Measurements from ENCODE around the gene JAML.
A peak's percentile ranks its signal among the peaks of the same experiment; 100 is the strongest.

JAML gene, protein sequence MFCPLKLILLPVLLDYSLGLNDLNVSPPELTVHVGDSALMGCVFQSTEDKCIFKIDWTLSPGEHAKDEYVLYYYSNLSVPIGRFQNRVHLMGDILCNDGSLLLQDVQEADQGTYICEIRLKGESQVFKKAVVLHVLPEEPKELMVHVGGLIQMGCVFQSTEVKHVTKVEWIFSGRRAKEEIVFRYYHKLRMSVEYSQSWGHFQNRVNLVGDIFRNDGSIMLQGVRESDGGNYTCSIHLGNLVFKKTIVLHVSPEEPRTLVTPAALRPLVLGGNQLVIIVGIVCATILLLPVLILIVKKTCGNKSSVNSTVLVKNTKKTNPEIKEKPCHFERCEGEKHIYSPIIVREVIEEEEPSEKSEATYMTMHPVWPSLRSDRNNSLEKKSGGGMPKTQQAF

DNA sequence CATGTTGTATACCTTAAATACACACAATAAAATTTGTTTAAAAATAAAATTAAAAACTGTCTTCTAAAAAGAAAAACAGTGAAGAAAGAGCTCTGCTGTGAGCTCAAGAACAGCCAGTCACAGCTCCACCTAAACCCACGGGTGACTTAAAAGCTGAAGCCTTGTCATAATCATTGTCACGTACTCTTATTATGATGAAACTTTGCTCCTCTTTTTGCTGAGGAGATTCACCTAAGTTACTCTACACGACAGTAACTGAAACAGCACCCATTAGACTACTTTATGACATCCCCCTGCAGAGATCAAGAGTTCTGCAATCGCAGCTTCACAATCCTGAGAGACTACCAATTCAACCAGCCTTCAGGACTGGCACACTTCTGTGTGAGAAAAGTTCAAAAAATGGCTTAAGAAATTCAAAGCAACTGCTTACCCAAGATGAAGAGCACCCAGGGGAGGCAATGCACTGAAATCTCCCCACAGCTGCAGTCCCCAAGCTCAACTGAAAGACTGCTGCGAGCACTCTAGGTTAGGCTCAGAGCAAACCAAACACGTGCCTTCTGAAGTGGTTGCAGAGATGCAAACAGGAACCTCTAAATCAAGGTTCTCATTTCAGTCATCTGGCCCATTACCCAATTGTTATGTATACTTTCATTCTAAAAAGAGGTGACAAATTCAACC lies at the start of gene JAML:
TSS of gene JAML (minus strand) at position 501 of the 678 bp plus-strand sequence. CDS start 10,145 bp downstream, outside the sequence.
- no peak for DNase-seq (ENCODE audit: low read depth in 2 of 2, low spot score in 1 of 2)

DNA sequence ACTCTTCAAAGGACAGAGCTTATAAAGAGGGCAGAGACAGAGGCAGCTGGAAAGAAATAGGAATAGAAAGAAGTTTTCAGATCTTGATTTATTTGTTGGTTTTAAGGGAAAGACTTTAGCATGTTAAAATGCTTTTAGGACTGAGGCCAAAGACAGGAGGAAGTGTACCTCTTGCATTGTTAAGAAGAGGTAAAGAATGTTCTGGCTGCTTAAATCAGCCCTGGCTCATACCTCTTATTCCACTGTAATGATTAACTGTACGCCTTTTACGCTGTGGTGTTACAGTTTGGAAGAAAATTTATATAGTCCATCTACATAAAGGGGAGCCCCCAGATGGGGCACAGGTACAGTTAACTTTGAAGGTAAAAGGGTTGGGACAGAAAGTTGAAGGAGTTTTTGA lies 49.4 kb upstream of the JAML start:
- no peak for DNase-seq (ENCODE audit: low read depth in 2 of 2, low spot score in 1 of 2)

DNA sequence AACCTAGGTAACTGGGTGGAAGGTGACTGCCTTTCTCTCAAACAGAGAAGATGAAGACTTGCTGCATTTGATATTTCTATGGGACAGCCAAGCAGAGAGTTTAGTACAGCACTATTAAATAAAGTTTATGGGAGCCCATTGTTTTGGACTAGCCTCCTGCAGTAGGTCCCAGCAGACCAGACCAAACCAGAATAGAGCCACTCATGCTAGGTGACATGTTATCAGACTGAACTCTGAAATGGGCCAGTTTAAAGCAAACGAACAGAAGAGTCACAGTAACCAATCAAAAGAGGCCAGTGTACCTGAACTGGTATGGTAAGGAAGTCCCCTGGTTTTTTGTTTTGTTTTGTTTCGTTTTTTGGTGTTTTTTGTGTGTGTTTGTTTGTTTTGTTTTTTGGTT lies 47.2 kb upstream of the JAML start:
- DNase-seq (ENCODE audit: low read depth in 2 of 2, low spot score in 1 of 2) = no peak

DNA sequence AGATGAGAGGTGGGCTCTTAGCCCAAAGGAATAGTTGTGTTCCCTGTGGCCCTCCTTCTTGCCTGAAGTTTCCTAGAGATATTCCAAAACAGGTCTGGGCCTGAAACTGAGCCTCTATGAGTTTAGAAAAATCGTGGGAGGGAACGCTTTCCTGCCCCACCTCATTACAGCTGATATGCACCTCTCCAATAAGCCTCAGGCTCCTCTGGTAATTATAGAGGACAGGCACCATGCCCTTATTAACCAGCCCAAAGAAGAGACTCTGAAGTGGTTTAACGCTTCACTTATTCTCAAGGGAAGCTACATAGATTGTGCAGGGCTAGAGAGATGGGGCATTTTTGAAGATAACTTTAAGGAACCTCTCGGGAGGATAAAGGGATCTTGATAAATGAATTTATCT lies 42.7 kb upstream of the JAML start:
- no peak for DNase-seq (ENCODE audit: low read depth in 2 of 2, low spot score in 1 of 2)

DNA sequence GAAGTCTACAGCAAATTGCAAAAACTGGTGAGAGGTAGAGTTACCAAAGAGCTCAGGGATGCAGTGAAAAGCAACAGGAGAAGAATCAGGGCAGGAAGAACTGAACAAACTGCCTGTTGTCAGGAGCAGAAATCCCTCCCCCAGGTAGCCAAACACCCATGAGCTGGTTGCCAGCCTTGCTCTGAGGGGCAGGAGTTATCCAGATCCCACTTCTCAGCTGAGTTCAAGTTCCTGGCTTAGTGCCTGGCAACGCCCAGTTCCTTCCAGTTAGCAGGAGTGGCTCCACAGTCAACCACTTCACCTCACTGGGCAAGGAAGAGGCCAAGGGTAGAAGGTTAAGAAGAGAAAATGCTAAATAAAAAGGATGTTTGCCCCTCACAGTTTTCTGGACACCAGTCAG lies 41.1 kb upstream of the JAML start:
- no peak for DNase-seq (ENCODE audit: low read depth in 2 of 2, low spot score in 1 of 2)

DNA sequence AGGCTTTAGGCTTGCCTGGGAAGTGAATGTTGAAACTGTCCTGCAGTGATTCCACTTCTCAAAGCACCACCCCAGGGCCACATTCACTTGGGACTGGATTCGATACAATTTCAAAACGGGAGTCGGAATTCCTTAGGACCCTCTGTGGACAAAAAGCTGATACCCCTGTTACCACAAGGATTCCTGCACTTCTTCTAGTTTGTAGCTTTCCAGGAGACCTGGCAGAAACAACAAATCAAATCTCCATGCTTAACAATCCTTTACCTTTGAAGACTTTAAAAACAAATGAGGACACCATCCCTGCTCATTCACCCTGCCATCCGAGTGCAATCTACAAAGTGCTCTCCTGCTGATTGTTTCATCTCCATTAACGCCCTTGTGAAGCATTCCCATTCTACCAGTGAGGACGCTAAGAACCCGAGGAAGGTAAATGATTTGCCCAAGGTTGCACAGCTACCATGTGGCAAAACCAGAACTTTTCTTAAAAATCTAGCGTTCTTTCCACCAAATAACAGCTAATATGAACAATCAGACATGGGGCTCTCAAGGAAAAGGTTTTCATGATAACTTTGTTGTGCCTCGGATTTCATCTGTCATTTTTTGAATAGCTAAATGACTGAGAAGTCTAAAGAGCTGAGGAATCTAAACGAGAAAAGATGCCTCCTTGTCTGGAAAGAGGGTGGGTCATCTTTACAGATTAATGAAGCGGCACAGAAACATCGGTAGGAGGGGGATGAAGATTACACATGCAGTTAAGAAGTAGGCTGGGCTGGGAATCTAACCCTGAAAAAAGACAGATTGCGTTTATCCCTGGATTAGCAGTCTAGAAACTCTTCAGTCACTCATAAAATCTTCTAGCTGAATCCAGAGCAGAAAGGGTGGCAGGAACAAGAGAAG lies 40.0 kb upstream of the JAML start:
- no peak for DNase-seq (ENCODE audit: low read depth in 2 of 2, low spot score in 1 of 2)

DNA sequence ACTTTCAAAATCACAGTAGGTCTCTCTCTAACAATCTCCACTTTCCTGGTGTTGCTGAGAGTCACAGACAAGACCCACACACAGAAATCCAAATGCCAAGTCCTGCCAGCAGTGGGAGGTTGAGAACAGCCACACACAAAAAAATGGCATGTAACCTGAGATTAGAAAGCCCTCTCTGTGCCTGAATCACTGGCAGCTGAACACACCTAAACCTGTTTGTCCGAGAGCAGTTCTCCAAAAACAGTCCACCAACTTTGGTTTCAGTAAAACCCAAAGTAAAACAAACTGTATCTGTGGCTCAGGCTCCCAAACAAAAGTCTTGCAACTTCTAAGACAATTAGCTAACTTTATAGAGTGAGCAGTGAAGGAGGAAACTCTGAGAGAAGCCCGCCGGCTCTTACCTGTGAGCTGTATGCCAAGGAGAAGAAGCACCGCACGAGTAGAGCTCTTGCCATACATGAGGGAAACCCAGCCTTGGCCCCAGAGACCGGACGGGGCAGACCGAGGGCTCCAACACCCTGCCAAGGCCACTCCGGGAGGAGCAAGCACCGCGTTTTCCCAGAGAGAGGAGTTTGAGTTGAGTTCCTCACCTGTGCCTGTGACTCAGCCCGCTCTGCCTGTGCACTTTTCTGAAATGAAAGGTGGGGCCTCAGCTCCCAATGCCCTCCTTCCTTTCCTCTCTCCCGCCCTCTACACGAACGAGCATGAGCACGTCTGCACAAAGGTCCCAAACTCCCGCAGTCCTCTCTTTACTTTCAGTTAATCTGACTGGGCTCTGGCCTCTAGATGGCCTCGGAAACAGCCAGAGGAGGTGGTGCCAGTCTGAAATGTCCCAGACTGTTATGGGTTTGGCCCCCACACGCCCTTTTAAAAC lies 39.1 kb upstream of the JAML start, which contains the start of gene MPZL2:
TSS of gene MPZL2 (minus strand) at position 603 of the 874 bp plus-strand sequence. CDS start at position 459, 144 bp downstream.
- DNase-seq (ENCODE audit: low read depth in 2 of 2, low spot score in 1 of 2) = no peak

DNA sequence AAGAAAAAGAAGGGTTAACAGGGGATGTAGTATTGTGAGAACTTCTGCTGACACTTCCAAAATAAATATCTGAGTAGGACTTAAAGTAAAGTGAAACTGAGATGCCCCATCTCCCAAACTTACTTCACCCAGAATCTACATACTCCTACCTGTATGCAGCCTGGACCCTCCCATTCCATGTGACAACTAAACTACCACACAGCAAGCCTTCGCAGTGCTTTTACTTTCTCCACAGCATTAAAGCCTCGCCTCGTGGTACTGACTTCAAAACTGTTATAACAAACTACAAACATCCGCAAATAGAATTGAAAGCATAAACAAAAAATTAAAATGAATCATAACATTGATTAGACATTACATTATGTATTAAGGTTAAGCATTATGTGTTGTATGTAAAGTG lies 38.3 kb upstream of the JAML start:
- DNase-seq (ENCODE audit: low read depth in 2 of 2, low spot score in 1 of 2) = no peak

DNA sequence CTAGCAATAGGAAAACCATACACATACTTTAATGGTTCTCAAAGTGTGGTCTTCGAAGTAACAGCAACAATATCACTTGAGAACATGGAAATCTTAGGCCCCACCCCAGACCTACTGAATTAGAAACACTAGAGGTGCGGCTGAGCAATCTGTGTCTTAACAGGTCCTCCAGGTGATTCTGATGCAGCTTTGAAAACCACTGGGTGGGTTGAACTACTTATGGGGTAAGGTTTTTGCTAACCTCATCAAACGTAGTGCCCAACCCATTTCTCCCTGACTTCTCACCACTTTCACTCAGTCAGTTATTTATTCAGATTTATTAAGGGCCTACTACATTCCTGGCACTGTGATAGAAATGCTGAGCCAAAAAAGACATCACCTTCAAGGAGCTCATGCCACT lies 35.5 kb upstream of the JAML start:
- no peak for DNase-seq (ENCODE audit: low read depth in 2 of 2, low spot score in 1 of 2)

DNA sequence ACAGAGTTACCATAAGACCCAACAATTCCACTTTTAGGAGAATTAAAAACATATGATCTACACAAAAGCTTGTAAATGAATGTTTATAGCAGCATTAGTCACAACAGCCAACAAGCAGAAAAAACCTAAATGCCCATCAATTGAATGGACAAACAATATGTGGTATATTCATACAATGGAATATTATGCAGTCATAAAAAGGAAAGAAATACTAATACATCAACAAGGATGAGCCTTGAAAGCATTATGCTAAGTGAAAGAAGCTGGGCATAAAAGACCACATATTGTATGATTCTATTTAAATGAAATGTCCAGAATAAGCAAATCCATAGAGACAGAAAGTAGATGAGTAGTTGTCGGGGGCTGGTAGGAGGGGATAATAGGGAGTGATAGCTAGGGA lies 34.3 kb upstream of the JAML start:
- DNase-seq (ENCODE audit: low read depth in 2 of 2, low spot score in 1 of 2) = no peak

DNA sequence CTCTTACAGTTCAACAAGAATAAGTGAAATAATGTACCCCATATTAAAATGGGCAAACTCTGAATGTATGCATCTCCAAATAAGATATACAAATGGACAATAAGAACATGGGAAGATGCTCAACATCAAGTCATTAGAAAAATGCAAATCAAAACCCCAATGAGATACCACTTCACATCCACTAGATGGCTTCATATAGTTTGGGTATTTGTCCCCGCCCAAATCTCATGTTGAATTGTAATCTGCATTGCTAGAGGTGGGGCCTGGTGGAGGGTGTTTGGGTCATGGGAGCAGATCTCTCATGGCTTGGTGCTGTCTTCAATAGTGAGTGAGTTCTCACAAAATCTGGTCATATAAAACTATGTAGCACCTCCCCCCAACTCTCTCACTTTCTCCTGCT lies 33.6 kb upstream of the JAML start:
- no peak for DNase-seq (ENCODE audit: low read depth in 2 of 2, low spot score in 1 of 2)

DNA sequence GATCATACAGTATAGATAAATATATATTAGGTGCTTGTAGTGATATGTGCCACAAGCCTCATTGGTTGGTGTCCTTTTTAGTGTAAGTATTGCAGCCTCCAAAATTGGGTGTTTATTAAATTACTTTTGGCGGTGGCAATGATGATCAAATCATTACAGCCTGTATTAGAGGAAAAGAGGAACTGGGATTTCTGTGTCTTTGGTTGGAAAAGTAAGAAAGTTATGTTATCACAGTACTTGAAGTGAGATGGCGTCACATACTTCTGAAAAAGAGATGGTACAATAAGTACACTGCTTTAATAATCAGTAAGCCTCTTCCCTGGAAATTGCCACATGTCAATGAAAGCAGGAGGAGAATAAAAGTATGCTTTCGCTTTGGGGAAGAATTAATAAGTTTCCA lies 27.9 kb upstream of the JAML start:
- DNase-seq (ENCODE audit: low read depth in 2 of 2, low spot score in 1 of 2) = no peak

DNA sequence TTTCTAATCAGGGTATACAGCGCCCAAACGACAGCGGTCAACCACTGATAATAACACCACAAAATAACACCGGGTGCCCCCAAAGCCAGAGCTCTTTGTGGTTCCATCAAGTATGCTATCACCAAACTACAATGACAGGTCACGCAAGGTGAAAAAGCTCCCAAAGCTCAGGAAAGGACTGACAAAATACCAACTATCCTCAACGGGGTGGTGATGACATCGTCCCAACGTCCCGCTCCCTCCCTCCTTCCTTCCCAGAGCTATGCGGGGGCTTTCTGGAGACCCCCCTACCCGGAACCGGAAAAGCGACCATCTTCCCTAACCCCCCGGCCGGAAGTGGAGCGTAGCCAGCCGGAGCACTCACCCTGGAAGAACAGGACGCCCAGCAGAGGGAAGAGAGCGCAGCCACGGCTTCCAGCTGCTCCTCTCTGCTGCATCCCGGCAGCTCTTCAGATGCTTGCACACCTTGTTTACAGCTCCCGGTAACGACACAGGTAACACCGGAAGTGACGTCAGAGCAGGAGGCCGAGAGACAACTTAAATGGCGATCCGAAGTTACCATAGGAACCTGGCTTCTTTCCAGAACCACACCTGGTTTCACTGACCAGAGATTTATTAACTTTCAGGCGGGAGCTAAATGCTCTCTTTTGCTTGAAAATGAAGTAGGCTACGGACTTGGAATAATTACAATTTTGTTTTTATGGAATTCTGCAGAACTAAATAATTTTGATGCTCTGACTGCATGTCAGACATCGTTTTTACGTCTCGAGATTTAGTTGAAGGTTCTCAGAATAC lies 27.2 kb upstream of the JAML start, which contains the start of gene MPZL3:
TSS of gene MPZL3 (minus strand) at position 508 of the 795 bp plus-strand sequence. CDS start at position 437, 71 bp downstream.
- DNase-seq (ENCODE audit: low read depth in 2 of 2, low spot score in 1 of 2) = peak; percentile 60 to 72

DNA sequence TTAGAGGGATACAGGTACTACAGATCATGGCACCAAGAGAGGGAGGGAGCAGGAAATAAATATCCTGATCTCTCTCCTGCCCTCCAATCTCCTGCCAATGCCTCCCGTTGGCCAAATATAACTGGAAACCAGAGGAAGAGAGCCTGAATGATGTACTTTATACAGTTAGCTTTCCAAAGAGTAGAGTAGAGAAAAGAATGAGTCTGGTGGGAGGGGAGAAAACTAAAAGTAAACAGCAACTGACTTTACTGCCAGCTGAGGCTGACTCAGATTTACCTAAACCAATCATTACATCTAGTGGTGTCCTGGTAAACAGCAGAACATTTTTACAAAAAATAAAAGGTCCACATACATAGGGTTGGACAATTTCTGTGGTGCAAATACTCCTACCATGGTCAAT lies 22.2 kb upstream of the JAML start:
- DNase-seq (ENCODE audit: low read depth in 2 of 2, low spot score in 1 of 2) = no peak

DNA sequence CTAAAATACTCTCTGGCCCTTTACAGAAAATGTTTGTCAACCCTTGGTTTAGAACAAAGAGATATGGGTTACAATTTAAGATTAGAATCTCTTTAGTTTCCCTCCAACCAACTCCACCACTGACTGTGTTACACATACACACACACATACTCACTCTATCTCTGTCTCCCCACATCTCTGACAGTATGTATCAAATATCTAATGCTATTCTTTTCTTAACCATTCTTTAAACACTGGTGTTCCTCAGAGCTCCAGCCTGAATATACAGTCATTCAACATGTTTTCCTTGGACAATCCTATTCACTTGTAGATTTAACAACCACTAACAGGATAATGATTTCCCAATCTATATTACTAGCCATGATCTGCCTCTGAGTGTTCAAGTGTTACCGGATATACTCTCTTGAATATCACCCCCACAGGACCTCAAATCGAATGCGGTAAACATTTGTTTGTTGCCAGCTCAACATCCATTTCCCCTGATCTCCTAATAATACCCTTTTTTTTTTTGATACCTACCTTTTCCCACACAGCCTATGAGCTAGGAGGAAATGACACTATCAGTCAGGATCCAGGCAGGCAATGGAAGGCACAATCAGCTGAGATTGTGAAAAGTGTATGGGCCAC lies 21.2 kb upstream of the JAML start:
- no peak for DNase-seq (ENCODE audit: low read depth in 2 of 2, low spot score in 1 of 2)

DNA sequence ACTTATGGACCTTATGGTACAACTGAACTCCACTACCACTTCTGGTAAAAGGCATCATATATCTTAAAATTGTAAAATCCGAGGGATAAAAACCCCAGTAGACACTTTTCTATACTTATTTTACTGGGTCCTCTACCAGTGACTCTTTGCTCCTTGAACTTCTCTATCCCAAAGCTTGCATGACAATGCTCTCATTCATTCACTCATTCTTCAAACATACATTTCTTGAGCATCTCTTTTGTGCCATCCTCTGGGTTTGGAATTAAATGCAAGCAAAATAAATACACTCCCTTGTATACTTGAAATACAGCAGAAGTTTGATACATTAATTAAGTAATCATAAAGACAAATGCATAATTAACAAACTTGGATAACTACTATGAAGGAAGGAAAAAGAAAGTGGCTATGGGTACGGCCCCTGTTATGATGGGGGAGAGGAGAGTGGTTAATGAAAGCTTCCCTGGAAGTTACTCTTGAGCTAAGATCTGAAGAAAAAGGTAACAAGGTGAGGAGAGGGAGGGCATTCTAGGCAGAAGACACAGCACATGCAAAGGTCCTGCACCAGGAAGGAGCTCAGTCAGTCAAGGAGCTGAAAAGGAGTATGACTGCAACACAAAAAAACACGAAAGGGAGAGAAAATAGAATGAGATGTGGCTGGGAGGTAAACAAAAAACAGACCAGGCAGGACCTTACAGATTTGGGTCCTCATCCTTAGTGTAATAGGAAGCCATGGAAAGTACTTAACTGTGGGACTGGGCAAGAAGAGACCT lies 19.4 kb upstream of the JAML start:
- DNase-seq (ENCODE audit: low read depth in 2 of 2, low spot score in 1 of 2) = no peak

DNA sequence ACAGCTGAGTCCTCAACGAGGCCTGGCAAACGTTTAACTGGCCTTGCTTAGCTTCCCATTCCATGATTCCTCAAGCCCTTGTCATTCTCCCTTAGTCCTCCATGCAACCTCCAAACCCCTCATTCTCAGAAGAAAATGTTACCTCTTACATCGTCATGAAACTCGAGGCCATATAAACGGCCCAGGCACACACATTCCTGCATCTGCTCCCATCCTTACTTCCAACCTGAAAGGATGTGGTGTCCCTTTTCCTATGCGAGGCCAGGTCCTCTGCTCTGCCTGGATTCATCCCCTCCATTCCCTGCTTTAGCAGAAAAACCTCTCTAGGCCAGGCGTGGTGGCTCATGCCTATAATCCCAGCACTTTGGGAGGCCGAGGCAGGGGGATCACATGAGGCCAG lies 18.4 kb upstream of the JAML start:
- DNase-seq (ENCODE audit: low read depth in 2 of 2, low spot score in 1 of 2) = no peak

DNA sequence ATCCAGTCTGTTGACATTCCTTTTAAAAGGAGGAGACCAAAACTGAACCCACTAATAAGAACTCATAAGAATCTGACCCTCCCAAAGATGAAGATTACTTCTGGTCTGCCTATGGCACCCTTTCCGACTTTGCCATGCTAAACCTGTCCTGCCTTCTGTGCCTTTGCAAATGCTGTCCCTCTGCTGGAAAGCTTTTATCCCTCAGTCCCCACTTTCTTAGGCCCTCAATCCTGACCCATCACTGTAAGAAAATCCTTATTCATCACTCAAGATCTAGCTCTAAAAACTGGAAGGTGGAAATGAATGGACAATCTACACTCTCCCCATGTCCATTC lies 16.9 kb upstream of the JAML start:
- no peak for DNase-seq (ENCODE audit: low read depth in 2 of 2, low spot score in 1 of 2)
